NCI-H2196 treated with DMSO at 0.1 percent for 48 hours (cell line): ENCODE results near the gene DDX21.
"Not testable (repeated sequence)": the region's sequence is repeated elsewhere in the genome, so short reads cannot be mapped to it uniquely, and the experiment has no call there.

Experiments
- DNase-seq: peaks from one replicate; lab custom pipeline; 2025; ENCODE audit not compliant: unreplicated experiment; lab: John Stamatoyannopoulos, UW

The DDX21 gene

GRCh38 chr10:68987611-68988010, 31.6 kb downstream of the DDX21 start:
- DNase-seq = no peak

- peak; percentile 85 for DNase-seq
Measured at GRCh38 chr10:68988530-68989316, 32.8 kb downstream of the DDX21 start, which contains the start of gene KIFBP. Gene KIFBP, plus strand, starts transcription at chr10:68988803. Its CDS starts 30 bp downstream, at chr10:68988833.

- DNase-seq = no peak
Measured at GRCh38 chr10:68989317-68989990, 33.5 kb downstream of the DDX21 start.

GRCh38 chr10:68992636-68993440, 36.9 kb downstream of the DDX21 start:
- no peak for DNase-seq

- DNase-seq = no peak
Measured at GRCh38 chr10:68997211-68997610, 41.2 kb downstream of the DDX21 start.

GRCh38 chr10:69004821-69005220, 48.9 kb downstream of the DDX21 start:
- DNase-seq = no peak

- no peak for DNase-seq
Measured at GRCh38 chr10:69005704-69006485, 49.9 kb downstream of the DDX21 start.

- no peak for DNase-seq
Measured at GRCh38 chr10:69007260-69007659, 51.3 kb downstream of the DDX21 start.

- DNase-seq = no peak
Measured at GRCh38 chr10:69009360-69009759, 53.4 kb downstream of the DDX21 start.

- DNase-seq = no peak
Measured at GRCh38 chr10:69010151-69010640, 54.2 kb downstream of the DDX21 start.

GRCh38 chr10:69012778-69013177, 56.8 kb downstream of the DDX21 start:
- not testable (repeated sequence) for DNase-seq

- no peak for DNase-seq
Measured at GRCh38 chr10:69014171-69014570, 58.2 kb downstream of the DDX21 start.

GRCh38 chr10:69018613-69019012, 62.6 kb downstream of the DDX21 start:
- no peak for DNase-seq

- DNase-seq = no peak
Measured at GRCh38 chr10:69022611-69023010, 66.6 kb downstream of the DDX21 start.

- DNase-seq = no peak
Measured at GRCh38 chr10:69025370-69025896, 69.5 kb downstream of the DDX21 start.

GRCh38 chr10:69033256-69033655, 77.3 kb downstream of the DDX21 start:
- DNase-seq = no peak
